MCF 10A (cell line): Measurements from ENCODE around the gene CRYBB1. TPM values are rescaled to one million over a fixed set of nuclear protein-coding genes. Genes with fewer than 3 reads are reported as not detected.

Experiments
- BruUV-seq: library from RNA; stranded (reverse); fragments of 400-500 nt; replicated peaks from 2 replicates; lab custom pipeline; 2021; lab: Mats Ljungman, UMichigan
- CTCF ChIA-PET: fragments of 300-600 bp; sonication (Branson Sonifier 250); formaldehyde crosslinking; extraction: SDS; loops from one replicate; lab custom pipeline; 2021; ENCODE audit warnings: antibody characterized with exemption, inconsistent platforms; lab: Yijun Ruan, JAX
- POLR2A ChIA-PET: fragments of 300-600, 350-650 bp; sonication (Branson Sonifier 250); formaldehyde crosslinking; extraction: SDS; loops from one replicate; lab custom pipeline; 2020; ENCODE audit warnings: antibody characterized with exemption, inconsistent platforms; lab: Yijun Ruan, JAX
- DNase-seq: peaks from one replicate; pipeline ENCODE4 v3.0.0-alpha.2; 2018; ENCODE audit not compliant: unreplicated experiment
- H3K27ac Mint-ChIP-seq: one replicate; pipeline ENCODE4 v1.8.0; 2022; ENCODE audit warnings: mild to moderate bottlenecking, low read depth, mixed read lengths; ENCODE audit not compliant: unreplicated experiment
- H3K27me3 Mint-ChIP-seq: one replicate; pipeline ENCODE4 v1.8.0; 2022; ENCODE audit warnings: mixed read lengths; ENCODE audit not compliant: insufficient read depth, unreplicated experiment
- H3K36me3 Mint-ChIP-seq: one replicate; pipeline ENCODE4 v1.8.0; 2022; ENCODE audit warnings: mild to moderate bottlenecking, moderate library complexity, mixed read lengths; ENCODE audit not compliant: insufficient read depth, unreplicated experiment
- H3K4me1 Mint-ChIP-seq: one replicate; pipeline ENCODE4 v1.8.0; 2022; ENCODE audit warnings: mixed read lengths; ENCODE audit not compliant: insufficient read depth, unreplicated experiment
- H3K4me3 Mint-ChIP-seq: one replicate; pipeline ENCODE4 v1.8.0; 2022; ENCODE audit warnings: mild to moderate bottlenecking, moderate library complexity, mixed read lengths; ENCODE audit not compliant: unreplicated experiment
- H3K9me3 Mint-ChIP-seq: one replicate; pipeline ENCODE4 v1.8.0; 2022; ENCODE audit warnings: mixed read lengths; ENCODE audit not compliant: unreplicated experiment
- intact Hi-C: fragments of 100-400 bp; cut with micrococcal nuclease; formaldehyde crosslinking; loops from 2 replicates; pipeline ENCODE4 v1.14.1; 2022
- total RNA-seq: library from RNA; stranded (reverse); gene quantifications from 2 replicates; pipeline ENCODE4 v1.2.3, GENCODE V29; 2022
- TF ChIP-seq, protein P1 (sequence below): fragments of 200-600 bp; IDR thresholded peaks from one replicate; pipeline ENCODE4 v1.8.0; 2022; ENCODE audit warnings: antibody characterized with exemption, mild to moderate bottlenecking; ENCODE audit not compliant: unreplicated experiment

CRYBB1 gene
- total RNA-seq, 1 experiment from 2014 or later: not detected

DNA sequence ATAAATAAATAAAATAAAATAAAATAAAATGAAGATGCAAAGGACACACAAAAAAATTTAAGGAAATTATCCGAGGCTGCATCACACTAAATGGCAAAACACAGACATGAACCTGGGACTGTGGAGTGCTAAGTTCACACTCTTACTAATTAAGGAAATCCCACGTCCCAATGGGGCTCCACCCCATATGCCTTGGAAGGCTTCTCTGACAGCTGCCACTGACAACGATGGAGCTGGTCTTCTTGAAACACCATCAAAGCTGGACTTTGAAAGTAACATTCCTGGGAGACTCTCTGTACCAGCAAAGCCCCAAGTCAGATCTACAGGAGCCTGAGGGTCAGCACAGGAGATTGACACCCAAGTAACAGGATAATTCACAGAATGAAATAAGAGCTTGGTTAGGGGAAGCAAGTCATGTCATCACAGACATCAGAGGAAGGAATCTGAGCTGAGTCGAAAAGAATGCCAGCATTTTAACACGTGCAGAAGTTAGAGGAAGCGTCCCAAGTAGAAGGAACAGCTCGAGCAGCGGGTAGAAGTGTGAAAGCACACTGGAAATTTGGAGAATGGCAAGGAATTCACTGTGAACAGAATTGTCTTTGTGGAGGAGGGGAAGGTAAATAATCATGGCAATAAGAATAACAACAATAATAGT is 41.7 kb downstream of the CRYBB1 start:
- ChIA-PET CTCF (interaction anchor here (0.6 to 0.9 kb wide), 2 partner anchors 26 to 86 kb away, joined by 3 read pairs; no protein-coding TSS in a partner anchor), POLR2A (no interaction called here)
- no peaks in the 10 kb centered on the region for H3K4me1 Mint-ChIP-seq
- no peak overlapping the region for H3K27ac Mint-ChIP-seq
- intact Hi-C loops: no loop called here
- H3K9me3 Mint-ChIP-seq: no peaks in the 10 kb centered on the region
- H3K27me3 Mint-ChIP-seq: no peaks in the 10 kb centered on the region
- BruUV-seq: no TSS peak
- TF ChIP-seq, protein P1, sequence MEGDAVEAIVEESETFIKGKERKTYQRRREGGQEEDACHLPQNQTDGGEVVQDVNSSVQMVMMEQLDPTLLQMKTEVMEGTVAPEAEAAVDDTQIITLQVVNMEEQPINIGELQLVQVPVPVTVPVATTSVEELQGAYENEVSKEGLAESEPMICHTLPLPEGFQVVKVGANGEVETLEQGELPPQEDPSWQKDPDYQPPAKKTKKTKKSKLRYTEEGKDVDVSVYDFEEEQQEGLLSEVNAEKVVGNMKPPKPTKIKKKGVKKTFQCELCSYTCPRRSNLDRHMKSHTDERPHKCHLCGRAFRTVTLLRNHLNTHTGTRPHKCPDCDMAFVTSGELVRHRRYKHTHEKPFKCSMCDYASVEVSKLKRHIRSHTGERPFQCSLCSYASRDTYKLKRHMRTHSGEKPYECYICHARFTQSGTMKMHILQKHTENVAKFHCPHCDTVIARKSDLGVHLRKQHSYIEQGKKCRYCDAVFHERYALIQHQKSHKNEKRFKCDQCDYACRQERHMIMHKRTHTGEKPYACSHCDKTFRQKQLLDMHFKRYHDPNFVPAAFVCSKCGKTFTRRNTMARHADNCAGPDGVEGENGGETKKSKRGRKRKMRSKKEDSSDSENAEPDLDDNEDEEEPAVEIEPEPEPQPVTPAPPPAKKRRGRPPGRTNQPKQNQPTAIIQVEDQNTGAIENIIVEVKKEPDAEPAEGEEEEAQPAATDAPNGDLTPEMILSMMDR: no peak
- H3K36me3 Mint-ChIP-seq: peaks cover 6% of the 10 kb centered on the region
- DNase-seq: no peak
- H3K4me3 Mint-ChIP-seq: no peak overlapping the region

- no TSS peak for BruUV-seq
- TF ChIP-seq, protein P1: no peak
- intact Hi-C loops: no loop called here
- ChIA-PET CTCF (interaction anchor here (0.6 to 0.7 kb wide), 2 partner anchors 33 to 113 kb away, joined by 3 read pairs; no protein-coding TSS in a partner anchor), POLR2A (no interaction called here)
- Mint-ChIP-seq H3K27me3 (no peaks in the 10 kb centered on the region), H3K9me3 (no peaks in the 10 kb centered on the region), H3K4me3 (no peak overlapping the region), H3K36me3 (peaks cover 6% of the 10 kb centered on the region), H3K27ac (no peak overlapping the region), H3K4me1 (no peaks in the 10 kb centered on the region)
- DNase-seq: no peak
Observed at GRCh38 chr22:26574001-26574723, 43.7 kb downstream of the CRYBB1 start.

DNA sequence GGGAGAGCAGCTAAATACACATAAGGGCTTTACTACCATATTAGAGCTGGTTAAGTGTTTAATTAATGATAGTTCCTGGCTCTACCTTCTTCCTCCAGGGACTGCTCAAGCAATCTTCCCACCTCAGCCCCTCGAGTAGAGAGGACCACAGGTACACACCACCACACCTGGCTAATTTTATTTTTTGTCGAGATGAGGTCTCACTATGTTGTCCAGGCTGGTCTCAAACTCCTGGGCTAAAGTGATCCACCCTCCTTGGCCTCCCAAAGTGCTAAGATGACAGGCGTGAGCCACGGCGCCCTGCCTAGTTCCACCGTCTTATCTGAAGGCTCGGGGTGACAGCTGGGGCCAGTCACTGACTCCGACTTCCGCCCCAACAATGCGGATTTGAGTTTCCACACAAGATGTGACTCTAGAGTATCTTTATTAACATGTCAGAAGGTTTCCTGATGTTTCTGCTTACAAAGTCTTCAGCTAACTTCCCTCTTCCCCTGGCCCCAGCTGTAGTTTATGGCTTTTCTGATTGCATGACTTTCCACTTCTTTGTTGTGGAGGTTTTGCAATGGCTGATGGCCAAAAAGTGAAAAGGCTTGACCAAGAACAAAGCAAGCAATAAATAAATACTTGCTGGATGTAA is 44.7 kb downstream of the CRYBB1 start:
- no peak for DNase-seq
- Mint-ChIP-seq H3K9me3 (no peaks in the 10 kb centered on the region), H3K4me3 (no peak overlapping the region), H3K4me1 (peaks cover 3% of the 10 kb centered on the region), H3K36me3 (peaks cover 6% of the 10 kb centered on the region), H3K27me3 (no peaks in the 10 kb centered on the region), H3K27ac (no peak overlapping the region)
- CTCF ChIA-PET: interaction anchor here (0.6 kb wide), 1 partner anchor 51 kb away, joined by 3 read pairs; no protein-coding TSS in a partner anchor
- BruUV-seq: no TSS peak
- TF ChIP-seq, protein P1: no peak
- intact Hi-C loops: no loop called here
- POLR2A ChIA-PET: interaction anchor here (1.0 kb wide), 1 partner anchor 61 kb away, joined by 3 read pairs; the partner anchor contains the start of gene TFIP11
